Measurements from ENCODE around the gene KIAA1671. TPM values are rescaled to one million over a fixed set of nuclear protein-coding genes. Genes with fewer than 3 reads are reported as not detected.

Gene KIAA1671
- total RNA-seq, 1 experiment from 2014 or later, result 18.6 TPM

DNA sequence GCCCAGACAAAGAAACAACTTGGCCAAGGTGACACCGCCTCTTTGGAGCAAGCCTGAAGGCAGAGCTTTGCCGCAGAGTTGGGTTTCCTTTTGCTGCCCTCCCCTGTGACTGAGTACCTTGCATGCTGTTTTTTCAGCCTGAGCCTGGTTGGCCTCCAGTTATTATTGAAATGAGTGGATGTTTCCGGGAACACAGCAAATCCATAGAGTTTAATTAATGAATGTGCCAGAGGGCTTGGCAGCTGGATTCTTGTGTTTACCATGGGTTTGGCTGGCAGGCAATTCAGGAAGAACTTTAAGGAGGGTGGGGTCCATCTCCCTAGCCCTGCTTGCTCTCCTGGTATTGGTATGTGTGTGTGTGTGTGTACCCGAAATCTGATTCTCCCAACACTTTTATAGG, 181.5 kb downstream of the KIAA1671 start:
- TF ChIP-seq EZH2 (IDR thresholded peaks at IDR 0.05; ENCODE audit: low read length, unreplicated experiment), result no peak
- no peak for TF ChIP-seq EZH2phosphoT487 (IDR thresholded peaks at IDR 0.05; ENCODE audit: borderline replicate concordance, low read length)
- TF ChIP-seq, protein P1, sequence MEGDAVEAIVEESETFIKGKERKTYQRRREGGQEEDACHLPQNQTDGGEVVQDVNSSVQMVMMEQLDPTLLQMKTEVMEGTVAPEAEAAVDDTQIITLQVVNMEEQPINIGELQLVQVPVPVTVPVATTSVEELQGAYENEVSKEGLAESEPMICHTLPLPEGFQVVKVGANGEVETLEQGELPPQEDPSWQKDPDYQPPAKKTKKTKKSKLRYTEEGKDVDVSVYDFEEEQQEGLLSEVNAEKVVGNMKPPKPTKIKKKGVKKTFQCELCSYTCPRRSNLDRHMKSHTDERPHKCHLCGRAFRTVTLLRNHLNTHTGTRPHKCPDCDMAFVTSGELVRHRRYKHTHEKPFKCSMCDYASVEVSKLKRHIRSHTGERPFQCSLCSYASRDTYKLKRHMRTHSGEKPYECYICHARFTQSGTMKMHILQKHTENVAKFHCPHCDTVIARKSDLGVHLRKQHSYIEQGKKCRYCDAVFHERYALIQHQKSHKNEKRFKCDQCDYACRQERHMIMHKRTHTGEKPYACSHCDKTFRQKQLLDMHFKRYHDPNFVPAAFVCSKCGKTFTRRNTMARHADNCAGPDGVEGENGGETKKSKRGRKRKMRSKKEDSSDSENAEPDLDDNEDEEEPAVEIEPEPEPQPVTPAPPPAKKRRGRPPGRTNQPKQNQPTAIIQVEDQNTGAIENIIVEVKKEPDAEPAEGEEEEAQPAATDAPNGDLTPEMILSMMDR (conservative IDR thresholded peaks at IDR 0.05; ENCODE audit: low read depth, low read length), result no peak
- POLR2A ChIA-PET (ENCODE audit: unreplicated experiment), result no interaction called here
- no peaks in the 10 kb centered on the region for H3K27me3 ChIP-seq (ENCODE audit: low read length)
- no peaks in the 10 kb centered on the region for H4K20me1 ChIP-seq (ENCODE audit: low read length)
- no TSS peak for BruUV-seq (replicated peaks)
- H3K4me1 ChIP-seq (ENCODE audit: insufficient read depth, low read length), result peaks cover 23% of the 10 kb centered on the region
- H3K36me3 ChIP-seq (ENCODE audit: low read depth, low read length), result 0 out of 2 replicates have a peak, but pooled peaks cover 3% of the 10 kb centered on the region
- ATAC-seq, result peak; percentile 95
- H2AFZ ChIP-seq (ENCODE audit: low read length), result no peak overlapping the region
- peak overlapping the region; percentile 46; the same call in 1 of the 2 replicates for H3K4me2 ChIP-seq (ENCODE audit: low read length)
- no peaks in the 10 kb centered on the region for H3K79me2 ChIP-seq (ENCODE audit: low read length)
- no peaks in the 10 kb centered on the region for H3K9me3 ChIP-seq (ENCODE audit: low read length)
- H3K9me2 ChIP-seq (replicated peaks; ENCODE audit: low read length), result no peaks in the 10 kb centered on the region
- peak overlapping the region; percentile 53 for H3K27ac ChIP-seq (ENCODE audit: low read length)
- no peak overlapping the region for H3K4me3 ChIP-seq (ENCODE audit: low read length)
- intact Hi-C loops (cut with micrococcal nuclease), result loop anchor here (1.0 kb wide), 1 partner anchor 24 kb away; no protein-coding TSS in a partner anchor
- H3F3A ChIP-seq (ENCODE audit: low read length, unreplicated experiment), result no peaks in the 10 kb centered on the region
- H3K9ac ChIP-seq (ENCODE audit: low read length), result no peak overlapping the region
- CTCF ChIA-PET, result no interaction called here
- peak; percentile 61 for DNase-seq

DNA sequence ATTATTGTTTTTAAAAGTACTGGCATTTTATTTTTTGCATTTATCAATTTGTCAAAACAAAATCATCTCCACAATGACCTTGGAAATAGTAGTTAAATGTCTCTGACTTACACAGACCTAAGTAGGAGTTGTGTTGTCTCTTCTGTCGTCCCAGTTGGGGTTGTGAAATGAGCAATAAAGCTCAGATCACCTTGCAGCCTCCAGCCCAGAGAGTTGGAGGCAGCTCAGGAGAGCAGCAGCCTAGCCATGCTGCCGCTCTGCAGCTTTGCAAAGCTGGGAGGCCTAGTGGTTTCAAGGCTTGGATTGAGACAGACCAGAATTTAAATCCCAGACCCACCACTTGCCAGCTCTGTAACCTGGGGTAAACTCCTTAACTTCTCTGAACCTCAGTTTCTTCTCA, 181.9 kb downstream of the KIAA1671 start:
- Histone ChIP-seq H3K9me3 (ENCODE audit: low read length) (no peaks in the 10 kb centered on the region), H4K20me1 (ENCODE audit: low read length) (no peaks in the 10 kb centered on the region), H3K4me2 (ENCODE audit: low read length) (peak overlapping the region; percentile 30; the same call in 1 of the 2 replicates), H3K27ac (ENCODE audit: low read length) (peak overlapping the region; percentile 53), H3K79me2 (ENCODE audit: low read length) (no peaks in the 10 kb centered on the region), H3K4me1 (ENCODE audit: insufficient read depth, low read length) (peaks cover 23% of the 10 kb centered on the region), H3F3A (ENCODE audit: low read length, unreplicated experiment) (no peaks in the 10 kb centered on the region), H3K4me3 (ENCODE audit: low read length) (no peak overlapping the region), H2AFZ (ENCODE audit: low read length) (no peak overlapping the region), H3K36me3 (ENCODE audit: low read depth, low read length) (0 out of 2 replicates have a peak, but pooled peaks cover 3% of the 10 kb centered on the region), H3K9me2 (replicated peaks; ENCODE audit: low read length) (no peaks in the 10 kb centered on the region), H3K9ac (ENCODE audit: low read length) (no peak overlapping the region), H3K27me3 (ENCODE audit: low read length) (no peaks in the 10 kb centered on the region)
- intact Hi-C loops (cut with micrococcal nuclease), result loop anchor here (1.0 kb wide), 1 partner anchor 24 kb away; no protein-coding TSS in a partner anchor
- CTCF ChIA-PET, result no interaction called here
- BruUV-seq (replicated peaks), result no TSS peak
- ATAC-seq (peak; percentile 33), DNase-seq (no peak)
- TF ChIP-seq EZH2 (IDR thresholded peaks at IDR 0.05; ENCODE audit: low read length, unreplicated experiment), result no peak
- POLR2A ChIA-PET (ENCODE audit: unreplicated experiment), result no interaction called here

DNA sequence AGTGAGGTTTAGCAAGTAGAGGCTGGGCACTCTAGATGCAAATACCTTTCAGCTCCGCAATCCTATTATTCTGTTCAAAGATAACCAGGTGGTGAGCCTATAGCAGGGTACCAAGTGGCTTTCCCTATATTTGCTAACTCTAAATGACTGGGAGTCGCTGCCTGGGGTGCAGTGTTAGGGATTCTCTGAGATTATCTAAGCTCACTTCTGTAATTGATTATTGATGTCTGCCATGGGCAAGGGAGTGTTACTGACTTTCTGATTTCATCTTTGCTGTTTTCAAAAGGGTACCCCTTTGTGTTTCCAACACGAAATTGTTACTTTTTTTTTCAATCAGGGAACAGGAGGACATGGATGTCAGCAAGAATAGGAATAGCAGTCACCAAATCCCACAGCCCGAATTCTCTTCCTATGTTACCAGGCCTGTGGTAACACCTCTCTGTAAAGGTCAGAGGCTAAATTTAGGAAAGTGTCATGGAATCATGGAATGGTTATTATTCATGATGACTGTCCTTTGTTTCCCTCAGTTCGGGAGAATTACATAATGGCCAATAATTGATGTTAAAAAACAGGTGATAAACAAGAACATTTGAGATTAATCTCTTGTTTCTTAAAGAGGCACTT, 184.5 kb downstream of the KIAA1671 start:
- BruUV-seq (replicated peaks), result no TSS peak
- Histone ChIP-seq H3K4me1 (ENCODE audit: insufficient read depth, low read length) (peaks cover 23% of the 10 kb centered on the region), H2AFZ (ENCODE audit: low read length) (no peak overlapping the region), H3K9me2 (replicated peaks; ENCODE audit: low read length) (no peaks in the 10 kb centered on the region), H3K79me2 (ENCODE audit: low read length) (no peaks in the 10 kb centered on the region), H3K4me3 (ENCODE audit: low read length) (no peak overlapping the region), H3K9ac (ENCODE audit: low read length) (no peak overlapping the region), H3K27me3 (ENCODE audit: low read length) (no peaks in the 10 kb centered on the region), H3K9me3 (ENCODE audit: low read length) (no peaks in the 10 kb centered on the region), H3K4me2 (ENCODE audit: low read length) (no peak overlapping the region), H3K27ac (ENCODE audit: low read length) (no peak overlapping the region), H4K20me1 (ENCODE audit: low read length) (no peaks in the 10 kb centered on the region), H3K36me3 (ENCODE audit: low read depth, low read length) (0 out of 2 replicates have a peak, but pooled peaks cover 3% of the 10 kb centered on the region), H3F3A (ENCODE audit: low read length, unreplicated experiment) (no peaks in the 10 kb centered on the region)
- ATAC-seq, result no peak
- TF ChIP-seq EZH2phosphoT487 (IDR thresholded peaks at IDR 0.05; ENCODE audit: borderline replicate concordance, low read length) (no peak), EZH2 (IDR thresholded peaks at IDR 0.05; ENCODE audit: low read length, unreplicated experiment) (no peak)
- TF ChIP-seq, protein P1 (conservative IDR thresholded peaks at IDR 0.05; ENCODE audit: low read depth, low read length), result no peak
- ChIA-PET CTCF (no interaction called here), POLR2A (ENCODE audit: unreplicated experiment) (no interaction called here)
- intact Hi-C loops (cut with micrococcal nuclease), result no loop called here
- DNase-seq, result no peak
